HepG2 (cell line): ENCODE results near the gene COCH. TPM values are rescaled to one million over a fixed set of nuclear protein-coding genes. Genes with fewer than 3 reads are reported as not detected.

Experiments
- ATF7-NPFF ChIP-seq: sonication (generic); formaldehyde crosslinking; IDR thresholded peaks from 2 replicates; pipeline ENCODE4 v1.8.1; 2023; ENCODE audit warnings: mild to moderate bottlenecking, low read depth, missing genetic modification reagents, moderate library complexity
- CEBPB ChIP-seq: IDR thresholded peaks from 2 replicates; pipeline ENCODE4 v1.6.1; 2011; ENCODE audit warnings: low read depth, low read length, improper control_type of control experiment, borderline replicate concordance
- ETV5 ChIP-seq: IDR thresholded peaks from 2 replicates; pipeline ENCODE4 v1.6.1; 2018; ENCODE audit warnings: missing biosample characterization, missing genetic modification reagents, inconsistent platforms, borderline replicate concordance
- FUBP1 ChIP-seq: sonication (generic); formaldehyde crosslinking; IDR thresholded peaks from 2 replicates; pipeline ENCODE4 v1.5.1; 2020; ENCODE audit warnings: missing genetic modification reagents, mild to moderate bottlenecking, borderline replicate concordance
- HMGXB3 ChIP-seq: sonication (generic); formaldehyde crosslinking; IDR thresholded peaks from 2 replicates; pipeline ENCODE4 v1.4.0; 2020; ENCODE audit warnings: missing genetic modification reagents, borderline replicate concordance
- HNF4G ChIP-seq, 2 experiments: sonication (generic) in 1 of 2; formaldehyde crosslinking in 1 of 2; IDR thresholded peaks; 2 replicates each; pipeline versions ENCODE4 v1.4.0 to v1.6.1; 2011 to 2020; ENCODE audit warnings: borderline replicate concordance in 2 of 2, low read depth in 2 of 2, mild to moderate bottlenecking in 2 of 2, low read length in 1 of 2, missing genetic modification reagents in 1 of 2, moderate library complexity in 1 of 2
- MIER2 ChIP-seq: IDR thresholded peaks from 2 replicates; pipeline ENCODE4 v1.6.1; 2016; ENCODE audit warnings: missing biosample characterization, missing genetic modification reagents
- NKX3-1 ChIP-seq: sonication (generic); formaldehyde crosslinking; IDR thresholded peaks from 2 replicates; pipeline ENCODE4 v1.5.0; 2020; ENCODE audit warnings: missing genetic modification reagents
- PATZ1 ChIP-seq: sonication (generic); formaldehyde crosslinking; IDR thresholded peaks from 2 replicates; pipeline ENCODE4 v1.4.0; 2020; ENCODE audit warnings: missing genetic modification reagents
- RAD51 ChIP-seq: fragments of 450-650 bp; IDR thresholded peaks from 2 replicates; pipeline ENCODE4 v1.6.1; 2016; ENCODE audit warnings: borderline replicate concordance
- RBFOX2 ChIP-seq: fragments of 200-400 bp; formaldehyde crosslinking; IDR thresholded peaks from 2 replicates; pipeline ENCODE4 v1.6.1; 2017; ENCODE audit warnings: low read depth, mild to moderate bottlenecking, low read length
- SALL2 ChIP-seq: sonication (generic); formaldehyde crosslinking; IDR thresholded peaks from 2 replicates; pipeline ENCODE4 v1.8.1; 2023; ENCODE audit warnings: mild to moderate bottlenecking, missing genetic modification reagents, inconsistent platforms
- SRF ChIP-seq: IDR thresholded peaks from 2 replicates; pipeline ENCODE4 v1.6.1; 2011; ENCODE audit warnings: mild to moderate bottlenecking, low read depth, low read length, moderate library complexity
- ZFP36L1 ChIP-seq: sonication (generic); formaldehyde crosslinking; IDR thresholded peaks from 2 replicates; pipeline ENCODE4 v1.8.0; 2022; ENCODE audit warnings: mild to moderate bottlenecking, missing genetic modification reagents, moderate library complexity
- ZFP41 ChIP-seq: sonication (generic); formaldehyde crosslinking; IDR thresholded peaks from 2 replicates; pipeline ENCODE4 v1.4.0; 2020; ENCODE audit warnings: mild to moderate bottlenecking, missing genetic modification reagents, borderline replicate concordance
- ZFP62 ChIP-seq: sonication (generic); formaldehyde crosslinking; IDR thresholded peaks from 2 replicates; pipeline ENCODE4 v1.4.0; 2020; ENCODE audit warnings: missing genetic modification reagents
- ZMYM3 ChIP-seq: sonication (generic); formaldehyde crosslinking; IDR thresholded peaks from 2 replicates; pipeline ENCODE4 v1.5.1; 2020; ENCODE audit warnings: mild to moderate bottlenecking, missing genetic modification reagents
- ZNF350 ChIP-seq: sonication (generic); formaldehyde crosslinking; IDR thresholded peaks from 2 replicates; pipeline ENCODE4 v1.4.0; 2020; ENCODE audit warnings: mild to moderate bottlenecking, low read depth, missing genetic modification reagents, borderline replicate concordance
- ZNF430 ChIP-seq: sonication (generic); formaldehyde crosslinking; IDR thresholded peaks from 2 replicates; pipeline ENCODE4 v1.9.0; 2021; ENCODE audit warnings: mild to moderate bottlenecking, missing genetic modification reagents
- ZNF501 ChIP-seq: sonication (generic); formaldehyde crosslinking; IDR thresholded peaks from 2 replicates; pipeline ENCODE4 v1.5.1; 2020; ENCODE audit warnings: mild to moderate bottlenecking, moderate library complexity, missing genetic modification reagents
- polyA plus RNA-seq, 8 experiments: library from polyadenylated mRNA; depleted of rRNA in 3 of 8; stranded (reverse) in 7 of 8; unstranded in 1 of 8; fragments of >200 nt; fragmentation: Illumina TruSeq in 4 of 8; extraction: Trizol in 4 of 8; gene quantifications; 2 replicates each; pipeline versions ENCODE4 v1.2.1 to v1.2.3, GENCODE V29; 2011 to 2016; ENCODE audit warnings: low read depth in 4 of 8, missing spikeins in 1 of 8, mixed read lengths in 1 of 8; ENCODE audit not compliant: insufficient read depth in 1 of 8
- total RNA-seq, 5 experiments: library from RNA; depleted of rRNA; stranded (reverse); fragments of >200 nt; fragmentation: Illumina TruSeq; extraction: Trizol; gene quantifications; 2 replicates each; pipeline ENCODE4 v1.2.3, GENCODE V29; 2016; ENCODE audit warnings: low read depth in 1 of 5

The COCH gene
- total and polyA plus RNA-seq, 2 of the 13 experiments (the other 11 are each of a cell fraction or from before 2014, with no cell fraction given) = 78.2 to 79.3 TPM

- peak; percentile 41; the same call in 1 of the 2 replicates for TF ChIP-seq HMGXB3 (CRISPR knock-in tag)
- TF ChIP-seq CEBPB = no peak
- peak; percentile 90 for TF ChIP-seq RBFOX2
- TF ChIP-seq NKX3-1 (CRISPR knock-in tag) = peak; percentile 79
- peak; percentile 90; the same call in 1 of the 2 replicates for TF ChIP-seq ZFP36L1 (CRISPR knock-in tag)
- no peak for TF ChIP-seq MIER2 (CRISPR knock-in tag)
- TF ChIP-seq SALL2 (CRISPR knock-in tag) = 0 out of 2 replicates have a peak, but pooled peaks have one; percentile 40
- no peak for TF ChIP-seq ZFP62 (CRISPR knock-in tag)
- peak; percentile 64 for TF ChIP-seq ETV5 (CRISPR knock-in tag)
- no peak for TF ChIP-seq RAD51
- TF ChIP-seq ZNF501 (CRISPR knock-in tag) = peak; percentile 85; the same call in 1 of the 2 replicates
- peak; percentile 29; the same call in 1 of the 2 replicates for TF ChIP-seq FUBP1 (CRISPR knock-in tag)
- peak; percentile 96 for TF ChIP-seq ATF7-NPFF
- TF ChIP-seq SRF = 0 out of 2 replicates have a peak, but pooled peaks have one; percentile 25
- TF ChIP-seq ZNF430 = peak; percentile 93
- TF ChIP-seq ZMYM3 (CRISPR knock-in tag) = 0 out of 2 replicates have a peak, but pooled peaks have one; percentile 22
- TF ChIP-seq HNF4G (IDR thresholded peaks at IDR 0.05; ENCODE audit: borderline replicate concordance, low read depth, low read length) = peak; percentile 51; the same call in 1 of the 2 replicates
- TF ChIP-seq HNF4G (CRISPR knock-in tag; IDR thresholded peaks at IDR 0.05; ENCODE audit: borderline replicate concordance, low read depth) = peak; percentile 86
- TF ChIP-seq ZNF350 = peak; percentile 79
- TF ChIP-seq PATZ1 (CRISPR knock-in tag) = peak; percentile 93
- TF ChIP-seq ZFP41 (CRISPR knock-in tag) = peak; percentile 98
Measured at GRCh38 chr14:30874120-30874998, at the start of gene COCH (continued).
